GM06990 (cell line): ENCODE measurements around the gene KCNQ5.
"Not testable (repeated sequence)": the region's sequence is repeated elsewhere in the genome, so short reads cannot be mapped to it uniquely, and the experiment has no call there.

Source experiments
- DNase-seq: peaks from one replicate; pipeline ENCODE4 v3.0.0-alpha.2; 2011; ENCODE audit not compliant: insufficient read length; ENCODE audit errors: extremely low read depth
- H3K27me3 ChIP-seq: replicated peaks from 2 replicates; pipeline ENCODE4 v1.6.0; 2011; ENCODE audit warnings: low read length; ENCODE audit not compliant: control insufficient read depth, insufficient read depth
- H3K36me3 ChIP-seq: 2 replicates; pipeline ENCODE4 v1.5.1; 2011; ENCODE audit warnings: low read length; ENCODE audit not compliant: control insufficient read depth, insufficient read depth
- H3K4me3 ChIP-seq: replicated peaks from 2 replicates; pipeline ENCODE4 v1.5.1; 2011; ENCODE audit warnings: low read depth, mild to moderate bottlenecking, control low read depth, low read length
- TF ChIP-seq, protein P1 (sequence below): IDR thresholded peaks from 2 replicates; pipeline ENCODE4 v1.5.1; 2011; ENCODE audit warnings: low read length, control low read depth, mild to moderate bottlenecking, inconsistent platforms; ENCODE audit not compliant: insufficient read depth, poor library complexity, severe bottlenecking

Gene KCNQ5

DNA sequence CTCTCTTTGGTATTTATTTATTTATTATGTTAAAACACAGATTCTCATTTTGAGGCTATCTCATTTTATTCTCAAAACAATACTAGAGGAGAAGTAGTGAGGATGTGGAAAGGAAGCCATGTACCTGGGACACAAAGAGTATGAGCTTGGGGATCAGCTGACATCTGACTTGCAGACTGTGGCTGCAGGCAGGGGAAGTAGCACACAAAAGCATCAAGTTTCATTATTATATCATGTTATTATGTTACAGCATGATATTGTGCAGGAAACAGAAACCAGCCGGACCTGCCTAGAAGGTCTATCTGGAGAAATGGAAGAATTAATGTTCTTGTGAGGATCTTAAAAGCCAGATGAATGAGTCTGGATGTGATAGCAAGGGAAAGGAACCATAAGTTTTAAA lies 355.2 kb downstream of the KCNQ5 start:
- no peaks in the 10 kb centered on the region for H3K36me3 ChIP-seq
- no peaks in the 10 kb centered on the region for H3K27me3 ChIP-seq
- TF ChIP-seq, protein P1, sequence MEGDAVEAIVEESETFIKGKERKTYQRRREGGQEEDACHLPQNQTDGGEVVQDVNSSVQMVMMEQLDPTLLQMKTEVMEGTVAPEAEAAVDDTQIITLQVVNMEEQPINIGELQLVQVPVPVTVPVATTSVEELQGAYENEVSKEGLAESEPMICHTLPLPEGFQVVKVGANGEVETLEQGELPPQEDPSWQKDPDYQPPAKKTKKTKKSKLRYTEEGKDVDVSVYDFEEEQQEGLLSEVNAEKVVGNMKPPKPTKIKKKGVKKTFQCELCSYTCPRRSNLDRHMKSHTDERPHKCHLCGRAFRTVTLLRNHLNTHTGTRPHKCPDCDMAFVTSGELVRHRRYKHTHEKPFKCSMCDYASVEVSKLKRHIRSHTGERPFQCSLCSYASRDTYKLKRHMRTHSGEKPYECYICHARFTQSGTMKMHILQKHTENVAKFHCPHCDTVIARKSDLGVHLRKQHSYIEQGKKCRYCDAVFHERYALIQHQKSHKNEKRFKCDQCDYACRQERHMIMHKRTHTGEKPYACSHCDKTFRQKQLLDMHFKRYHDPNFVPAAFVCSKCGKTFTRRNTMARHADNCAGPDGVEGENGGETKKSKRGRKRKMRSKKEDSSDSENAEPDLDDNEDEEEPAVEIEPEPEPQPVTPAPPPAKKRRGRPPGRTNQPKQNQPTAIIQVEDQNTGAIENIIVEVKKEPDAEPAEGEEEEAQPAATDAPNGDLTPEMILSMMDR: no peak
- no peak for DNase-seq
- no peak overlapping the region for H3K4me3 ChIP-seq

DNA sequence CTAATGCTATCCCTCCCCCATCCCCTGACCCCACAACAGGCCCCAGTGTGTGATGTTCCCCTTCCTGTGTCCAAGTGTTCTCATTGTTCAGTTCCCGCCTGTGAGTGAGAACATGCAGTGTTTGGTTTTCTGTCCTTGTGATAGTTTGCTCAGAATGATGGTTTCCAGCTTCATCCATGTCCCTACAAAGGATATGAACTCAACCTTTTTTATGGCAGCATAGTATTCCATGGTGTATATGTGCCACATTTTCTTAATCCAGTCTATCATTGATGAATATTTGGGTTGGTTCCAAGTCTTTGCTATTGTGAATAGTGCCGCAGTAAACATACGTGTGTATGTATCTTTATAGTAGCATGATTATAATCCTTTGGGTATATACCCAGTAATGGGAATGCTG lies 356.9 kb downstream of the KCNQ5 start:
- H3K27me3 ChIP-seq, H3K36me3 ChIP-seq, H3K4me3 ChIP-seq, DNase-seq: not testable (repeated sequence)

DNA sequence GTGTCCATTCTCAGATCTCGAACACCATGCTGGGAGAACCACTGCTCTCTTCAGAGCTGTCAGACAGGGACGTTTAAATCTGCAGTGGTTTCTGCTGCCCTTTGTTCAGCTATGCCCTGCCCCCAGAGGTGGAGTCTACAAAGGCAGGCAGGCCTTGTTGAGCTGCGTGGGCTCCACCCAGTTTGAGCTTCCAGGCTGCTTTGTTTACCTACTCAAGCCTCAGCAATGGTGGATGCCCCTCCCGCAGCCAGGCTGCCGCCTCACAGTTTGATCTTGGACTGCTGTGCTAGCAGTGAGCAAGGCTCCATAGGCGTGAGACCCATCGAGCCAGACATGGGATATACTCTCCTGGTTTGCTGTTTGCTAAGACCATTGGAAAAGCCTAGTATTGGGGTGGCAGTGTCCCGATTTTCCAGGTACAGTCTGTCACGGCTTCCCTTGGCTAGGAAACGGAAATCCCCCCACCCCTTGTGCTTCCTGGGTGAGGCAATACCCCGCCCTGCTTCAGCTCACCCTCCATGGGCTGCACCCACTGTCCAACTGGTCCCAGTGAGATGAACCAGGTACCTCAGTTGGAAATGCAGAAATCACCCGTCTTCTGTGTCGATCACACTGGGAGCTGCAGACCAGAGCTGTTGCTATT lies 362.4 kb downstream of the KCNQ5 start:
- H3K36me3 ChIP-seq, DNase-seq: not testable (repeated sequence)

DNA sequence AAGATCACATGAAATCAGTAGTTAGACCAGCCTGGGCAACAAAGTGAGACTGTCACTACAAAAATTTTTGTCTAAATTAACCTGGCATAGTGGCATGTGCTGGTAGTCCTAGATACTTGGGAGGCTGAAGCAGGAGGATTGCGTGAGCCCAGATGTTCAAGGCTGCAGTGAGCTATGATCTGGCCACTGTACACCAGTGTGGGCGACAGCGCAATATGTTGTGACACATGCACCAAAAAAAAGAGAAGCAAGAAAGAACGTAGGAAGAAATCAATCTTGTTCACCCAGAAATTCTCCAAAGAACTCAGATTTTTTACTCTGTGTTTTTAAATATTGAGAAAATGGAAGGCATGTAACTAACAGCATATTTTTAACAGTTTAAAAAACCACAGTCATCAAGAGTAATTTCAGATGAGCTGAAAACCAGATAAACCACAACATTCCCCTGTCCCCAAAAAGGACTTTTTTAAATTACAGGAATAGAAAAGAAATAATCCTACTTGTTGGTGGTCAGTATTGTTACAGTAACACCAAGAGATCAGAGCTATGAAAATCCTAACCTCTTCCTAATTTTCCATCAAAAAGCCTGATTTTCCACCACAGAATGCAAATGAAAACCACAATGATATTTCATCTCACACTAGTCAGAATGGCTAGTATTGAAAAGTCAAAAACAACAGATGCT lies 363.3 kb downstream of the KCNQ5 start:
- Histone ChIP-seq H3K27me3 (no peaks in the 10 kb centered on the region), H3K36me3 (no peaks in the 10 kb centered on the region), H3K4me3 (no peak overlapping the region)
- no peak for DNase-seq
- TF ChIP-seq, protein P1: no peak

More for the DNA sequence above, 362.4 kb downstream of the KCNQ5 start:
- H3K27me3 ChIP-seq, H3K4me3 ChIP-seq: not testable (repeated sequence)

DNA sequence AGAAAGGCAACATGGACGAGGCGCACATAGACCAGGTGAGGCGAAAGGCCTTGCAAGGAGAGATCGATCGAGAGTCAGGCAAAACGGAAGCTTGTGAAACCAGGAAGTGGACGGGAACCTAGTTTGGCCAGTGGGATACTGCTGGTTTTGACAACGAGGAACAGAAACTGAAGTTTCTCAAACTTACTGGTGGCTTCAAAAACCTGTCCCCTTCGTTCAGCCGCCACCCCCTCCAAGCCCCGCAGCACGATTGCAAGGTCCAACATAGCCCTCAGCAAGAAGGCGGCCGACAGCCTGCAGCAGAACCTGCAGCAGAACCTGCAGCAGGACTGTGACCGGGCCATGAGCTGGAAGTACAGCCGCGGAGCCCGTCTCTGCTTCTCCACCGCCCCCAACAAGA lies 365.4 kb downstream of the KCNQ5 start:
- H3K4me3 ChIP-seq: no peak overlapping the region
- no peaks in the 10 kb centered on the region for H3K27me3 ChIP-seq
- H3K36me3 ChIP-seq: no peaks in the 10 kb centered on the region
- no peak for DNase-seq
- TF ChIP-seq, protein P1: no peak

DNA sequence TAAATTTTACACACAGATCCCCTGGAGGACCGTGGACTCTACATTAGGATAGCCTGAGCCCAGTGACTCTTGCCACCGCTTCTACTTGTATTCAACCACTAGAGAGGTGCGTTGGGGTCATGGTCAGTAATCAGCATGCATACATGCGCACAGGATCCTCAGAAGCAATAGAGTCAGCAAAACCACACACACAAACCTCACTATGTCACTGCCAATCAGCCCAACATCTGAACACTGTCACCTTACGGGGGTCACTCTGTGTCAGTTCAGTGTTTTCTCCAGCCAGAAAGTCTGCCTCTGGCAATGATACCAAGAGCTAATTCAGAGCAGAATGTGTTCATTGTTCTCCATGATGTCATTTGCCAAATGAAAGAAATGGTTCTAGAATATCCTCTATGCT lies 378.1 kb downstream of the KCNQ5 start:
- TF ChIP-seq, protein P1: no peak
- DNase-seq: no peak

More for the DNA sequence above, 378.1 kb downstream of the KCNQ5 start:
- H3K36me3 ChIP-seq: no peaks in the 10 kb centered on the region
- H3K4me3 ChIP-seq: no peak overlapping the region
- no peaks in the 10 kb centered on the region for H3K27me3 ChIP-seq
